ENCODE measurements around the gene PMAIP1. TPM values are rescaled to one million over a fixed set of nuclear protein-coding genes. Genes with fewer than 3 reads are reported as not detected.

Gene PMAIP1
- polyA plus RNA-seq, 3 donors: 40.8 to 56.6 (median 55.7) TPM

- no peak overlapping the region for H3K9ac ChIP-seq (ENCODE audit: insufficient read depth, low read length, poor library complexity, severe bottlenecking)
- no peak for DNase-seq
- no peak overlapping the region for H3K27ac ChIP-seq (ENCODE audit: low read depth in 1 of 2, low read length in 2 of 2)
- H3K4me3 ChIP-seq (replicated peaks in 1 of 3; ENCODE audit: low read depth in 2 of 3, low read length in 3 of 3): no peak overlapping the region
- intact Hi-C loops (cut with micrococcal nuclease): no loop called here
- no peaks in the 10 kb centered on the region for H3K79me2 ChIP-seq (ENCODE audit: insufficient read depth, low read length)
- no peak overlapping the region for H3K4me2 ChIP-seq (replicated peaks; ENCODE audit: extremely low read depth, low read length, poor library complexity, severe bottlenecking)
- no peak for TF ChIP-seq CTCF (IDR thresholded peaks at IDR 0.05)
- no peak overlapping the region for H3K4me3 Mint-ChIP-seq
- WGBS (ENCODE audit: insufficient coverage): 100% methylated on average over 2 of the region's 4 CpGs
- H3K9me3 ChIP-seq (replicated peaks in 1 of 2; ENCODE audit: control insufficient read depth in 1 of 2, insufficient read depth in 1 of 2, low read length in 2 of 2): no peaks in the 10 kb centered on the region
- no peak overlapping the region for H2AFZ ChIP-seq (ENCODE audit: insufficient read depth, low read depth, low read length, poor library complexity, severe bottlenecking)
- H3K4me1 Mint-ChIP-seq: peaks cover 22% of the 10 kb centered on the region
- no peak overlapping the region for H3K27ac Mint-ChIP-seq
- no peaks in the 10 kb centered on the region for H4K20me1 ChIP-seq (ENCODE audit: insufficient read depth, low read length)
- H3K36me3 ChIP-seq (replicated peaks in 1 of 2; ENCODE audit: control insufficient read depth in 1 of 2, insufficient read depth in 2 of 2, low read length in 2 of 2): no peaks in the 10 kb centered on the region
- H3K36me3 Mint-ChIP-seq: no peaks in the 10 kb centered on the region
- H3K9me3 Mint-ChIP-seq: peaks cover 0 to 2% (median 0%) of the 10 kb centered on the region in 7 donors
- no peaks in the 10 kb centered on the region for H3K27me3 ChIP-seq (ENCODE audit: control insufficient read depth in 2 of 2, insufficient read depth in 2 of 2, low read length in 2 of 2)
- H3K4me1 ChIP-seq (ENCODE audit: control insufficient read depth in 1 of 2, insufficient read depth in 2 of 2, low read length in 2 of 2): peaks cover 21 to 25% of the 10 kb centered on the region in 2 donors
- peaks cover 0 to 3% (median 2%) of the 10 kb centered on the region in 3 donors for H3K27me3 Mint-ChIP-seq (ENCODE audit: low read depth in 3 of 3)
These were observed 38.9 kb downstream of the PMAIP1 start for GRCh38 chr18:59938676-59939075.

- no peak overlapping the region for H3K4me2 ChIP-seq (replicated peaks; ENCODE audit: extremely low read depth, low read length, poor library complexity, severe bottlenecking)
- H3K4me3 Mint-ChIP-seq: no peak overlapping the region
- peaks cover 0 to 7% (median 2%) of the 10 kb centered on the region in 3 donors for H3K27me3 Mint-ChIP-seq (ENCODE audit: low read depth in 3 of 3)
These were observed 39.3 kb downstream of the PMAIP1 start for GRCh38 chr18:59939127-59939526.

More at GRCh38 chr18:59939127-59939526, 39.3 kb downstream of the PMAIP1 start:
- Histone ChIP-seq H4K20me1 (ENCODE audit: insufficient read depth, low read length) (no peaks in the 10 kb centered on the region), H3K9ac (ENCODE audit: insufficient read depth, low read length, poor library complexity, severe bottlenecking) (no peak overlapping the region), H3K36me3 (replicated peaks in 1 of 2; ENCODE audit: control insufficient read depth in 1 of 2, insufficient read depth in 2 of 2, low read length in 2 of 2) (no peaks in the 10 kb centered on the region), H3K9me3 (replicated peaks in 1 of 2; ENCODE audit: control insufficient read depth in 1 of 2, insufficient read depth in 1 of 2, low read length in 2 of 2) (no peaks in the 10 kb centered on the region), H3K27ac (ENCODE audit: low read depth in 1 of 2, low read length in 2 of 2) (no peak overlapping the region), H3K4me1 (ENCODE audit: control insufficient read depth in 1 of 2, insufficient read depth in 2 of 2, low read length in 2 of 2) (peaks cover 21 to 25% of the 10 kb centered on the region in 2 donors), H3K27me3 (ENCODE audit: control insufficient read depth in 2 of 2, insufficient read depth in 2 of 2, low read length in 2 of 2) (no peaks in the 10 kb centered on the region), H3K4me3 (replicated peaks in 1 of 3; ENCODE audit: low read depth in 2 of 3, low read length in 3 of 3) (no peak overlapping the region), H2AFZ (ENCODE audit: insufficient read depth, low read depth, low read length, poor library complexity, severe bottlenecking) (no peak overlapping the region), H3K79me2 (ENCODE audit: insufficient read depth, low read length) (no peaks in the 10 kb centered on the region)
- no peak for DNase-seq
- Mint-ChIP-seq H3K36me3 (no peaks in the 10 kb centered on the region), H3K4me1 (peaks cover 22% of the 10 kb centered on the region), H3K27ac (no peak overlapping the region), H3K9me3 (peaks cover 0 to 2% (median 0%) of the 10 kb centered on the region in 7 donors)
- TF ChIP-seq CTCF (IDR thresholded peaks at IDR 0.05): no peak
- intact Hi-C loops (cut with micrococcal nuclease): no loop called here

Measured in CD14-positive monocyte (primary cell).